NCI-H1105 (cell line): ENCODE results near the gene CEP55.
A peak's percentile ranks its signal among the peaks of the same experiment; 100 is the strongest.
"Not testable (repeated sequence)": the region's sequence is repeated elsewhere in the genome, so short reads cannot be mapped to it uniquely, and the experiment has no call there.

Experiments used
- DNase-seq: peaks from one replicate; lab custom pipeline; 2025; lab: John Stamatoyannopoulos, UW

The CEP55 gene

DNA sequence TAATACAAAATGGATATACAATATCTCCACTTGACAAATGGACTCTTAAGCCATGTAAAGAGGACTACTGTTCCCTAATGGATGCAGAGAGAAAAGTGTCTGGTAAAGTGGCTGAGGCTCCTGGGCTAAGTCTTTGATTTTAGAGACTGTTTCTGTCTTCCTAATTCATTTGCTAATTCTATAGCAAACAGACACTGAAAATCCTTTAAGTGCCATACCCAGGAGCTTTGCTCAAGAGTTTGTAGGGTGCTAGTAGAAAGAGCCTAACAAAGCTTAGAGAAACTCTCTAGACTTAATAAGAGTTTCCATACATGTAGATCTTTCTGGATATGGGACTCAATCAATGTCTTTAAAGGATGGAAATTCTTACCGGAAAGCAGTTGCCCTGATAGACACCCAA is 16.7 kb downstream of the CEP55 start:
- no peak for DNase-seq

DNA sequence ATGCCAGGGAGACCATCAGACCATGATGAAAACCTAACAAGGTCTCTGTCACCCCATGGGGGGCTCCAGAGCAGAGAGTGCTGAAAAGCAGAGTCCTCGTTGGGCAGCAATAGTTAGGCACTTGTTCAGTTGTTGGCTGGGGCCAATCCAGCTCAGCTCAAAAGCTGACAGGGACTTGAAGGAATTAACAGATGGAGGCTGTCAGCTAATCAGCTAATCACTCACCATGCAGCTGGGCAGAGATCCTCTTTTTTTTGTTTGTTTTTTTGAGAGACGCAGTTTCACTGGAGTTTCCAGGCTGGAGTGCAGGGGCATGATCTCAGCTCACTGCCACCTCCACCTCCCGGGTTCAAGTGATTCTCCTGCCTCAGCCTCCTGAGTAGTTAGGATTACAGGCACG is 18.1 kb downstream of the CEP55 start:
- DNase-seq: no peak

DNA sequence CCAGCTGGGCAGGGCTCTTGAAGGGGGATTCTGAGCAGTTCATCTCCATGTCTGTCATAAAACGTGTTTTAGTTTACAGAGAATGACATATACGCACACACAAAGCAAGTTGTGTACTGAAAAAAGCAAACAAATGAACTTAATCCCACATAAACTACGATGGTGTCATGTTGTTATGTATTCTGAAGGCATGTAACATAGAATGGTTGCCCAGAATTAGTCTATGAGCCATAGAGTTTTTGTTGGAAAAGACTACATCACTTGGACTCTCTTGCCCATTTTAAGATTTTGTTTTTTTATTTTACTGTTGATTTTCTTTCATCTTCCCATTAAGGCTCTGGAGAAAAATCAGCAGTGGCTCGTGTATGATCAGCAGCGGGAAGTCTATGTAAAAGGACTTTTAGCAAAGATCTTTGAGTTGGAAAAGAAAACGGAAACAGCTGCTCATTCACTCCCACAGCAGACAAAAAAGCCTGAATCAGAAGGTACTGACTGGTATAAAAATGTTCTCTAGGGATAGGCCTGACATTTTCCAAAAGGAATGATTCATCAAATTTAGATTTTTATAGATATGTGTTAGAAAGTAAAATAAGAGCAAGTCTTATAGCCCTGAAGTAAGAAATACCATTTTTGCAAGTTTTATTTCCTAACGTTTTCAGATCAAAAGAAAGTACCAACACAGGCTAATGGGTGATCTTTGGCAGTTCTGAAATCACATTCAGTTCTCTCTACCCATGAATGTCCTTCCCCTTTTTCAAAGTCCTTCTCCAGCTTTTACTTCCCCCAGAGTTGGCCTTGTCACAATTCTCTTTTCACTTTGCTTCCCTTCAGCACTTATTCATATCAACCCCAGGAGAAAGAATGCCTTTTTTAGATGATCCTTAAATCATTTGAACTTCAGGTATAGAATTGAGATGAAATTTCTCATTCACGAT is 18.9 kb downstream of the CEP55 start:
- DNase-seq: no peak

DNA sequence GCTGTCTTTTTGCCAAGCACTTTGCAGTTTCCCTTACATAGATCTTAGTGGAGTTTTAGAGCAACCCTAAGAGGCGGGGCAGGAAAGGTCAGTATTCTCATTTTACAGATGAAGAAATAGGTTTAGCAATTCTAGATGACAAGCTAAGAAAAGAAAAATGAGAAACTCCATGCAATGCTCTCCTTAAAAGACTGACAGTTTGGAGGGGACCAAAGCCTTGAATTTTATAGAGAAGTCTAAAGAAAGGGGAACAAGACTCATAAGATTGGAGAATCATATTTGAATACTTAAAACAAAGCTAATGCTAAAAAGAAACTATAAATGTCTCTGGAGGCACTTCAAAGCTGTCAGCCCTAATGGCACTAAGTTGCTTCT is 19.6 kb downstream of the CEP55 start:
- DNase-seq: no peak

DNA sequence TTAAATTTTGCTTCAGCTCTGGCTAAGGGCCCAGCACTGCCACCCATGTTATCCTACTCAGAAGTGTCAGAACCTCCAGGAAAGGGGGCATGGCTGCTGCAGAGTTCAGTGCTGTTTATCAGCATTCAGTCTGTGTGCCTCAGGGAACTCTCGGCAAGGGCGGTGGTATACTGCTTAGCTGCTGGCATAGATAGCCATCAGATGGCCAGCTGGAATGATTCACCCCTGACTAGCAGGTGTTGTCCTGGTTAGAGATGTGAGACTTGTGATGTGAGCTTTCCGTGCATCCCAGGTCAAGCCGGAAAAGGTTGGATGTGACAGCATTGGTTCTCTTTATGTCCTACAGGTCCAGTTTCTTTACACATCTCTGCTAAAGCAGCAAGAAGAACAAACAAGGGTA is 22.1 kb downstream of the CEP55 start:
- no peak for DNase-seq

DNA sequence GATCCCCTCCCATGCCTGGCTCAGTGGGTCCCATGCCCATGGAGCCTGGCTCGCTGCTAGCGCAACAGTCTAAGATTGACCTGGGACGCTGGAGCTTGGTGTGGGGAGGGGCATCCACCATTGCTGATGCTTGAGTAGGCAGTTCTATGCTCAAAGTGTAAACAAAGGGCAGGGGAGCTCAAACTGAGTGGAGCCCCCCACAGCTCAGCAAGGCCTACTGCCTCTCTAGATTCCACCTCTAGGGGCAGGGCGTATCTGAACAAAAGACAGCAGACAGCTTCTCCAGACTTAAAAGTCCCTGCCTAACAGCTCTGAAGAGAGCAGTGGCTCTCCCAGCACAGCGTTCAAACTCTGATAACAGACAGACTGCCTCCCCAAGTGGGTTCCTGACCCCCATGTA is 38.9 kb downstream of the CEP55 start:
- no peak for DNase-seq

DNA sequence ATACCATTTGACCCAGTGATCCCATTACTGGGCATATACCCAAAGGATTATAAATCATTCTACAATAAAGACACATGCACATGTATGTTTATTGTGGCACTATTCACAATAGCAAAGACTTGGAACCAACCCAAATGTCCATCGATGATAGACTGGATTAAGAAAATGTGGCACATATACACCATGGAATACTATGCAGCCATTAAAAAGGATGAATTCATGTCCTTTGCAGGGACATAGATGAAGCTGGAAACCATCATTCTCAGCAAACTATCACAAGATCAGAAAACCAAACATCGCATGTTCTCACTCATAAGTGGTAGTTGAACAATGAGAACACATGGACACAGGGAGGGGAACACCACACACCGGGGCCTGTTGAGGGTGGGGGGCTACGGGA is 44.5 kb downstream of the CEP55 start:
- not testable (repeated sequence) for DNase-seq

DNA sequence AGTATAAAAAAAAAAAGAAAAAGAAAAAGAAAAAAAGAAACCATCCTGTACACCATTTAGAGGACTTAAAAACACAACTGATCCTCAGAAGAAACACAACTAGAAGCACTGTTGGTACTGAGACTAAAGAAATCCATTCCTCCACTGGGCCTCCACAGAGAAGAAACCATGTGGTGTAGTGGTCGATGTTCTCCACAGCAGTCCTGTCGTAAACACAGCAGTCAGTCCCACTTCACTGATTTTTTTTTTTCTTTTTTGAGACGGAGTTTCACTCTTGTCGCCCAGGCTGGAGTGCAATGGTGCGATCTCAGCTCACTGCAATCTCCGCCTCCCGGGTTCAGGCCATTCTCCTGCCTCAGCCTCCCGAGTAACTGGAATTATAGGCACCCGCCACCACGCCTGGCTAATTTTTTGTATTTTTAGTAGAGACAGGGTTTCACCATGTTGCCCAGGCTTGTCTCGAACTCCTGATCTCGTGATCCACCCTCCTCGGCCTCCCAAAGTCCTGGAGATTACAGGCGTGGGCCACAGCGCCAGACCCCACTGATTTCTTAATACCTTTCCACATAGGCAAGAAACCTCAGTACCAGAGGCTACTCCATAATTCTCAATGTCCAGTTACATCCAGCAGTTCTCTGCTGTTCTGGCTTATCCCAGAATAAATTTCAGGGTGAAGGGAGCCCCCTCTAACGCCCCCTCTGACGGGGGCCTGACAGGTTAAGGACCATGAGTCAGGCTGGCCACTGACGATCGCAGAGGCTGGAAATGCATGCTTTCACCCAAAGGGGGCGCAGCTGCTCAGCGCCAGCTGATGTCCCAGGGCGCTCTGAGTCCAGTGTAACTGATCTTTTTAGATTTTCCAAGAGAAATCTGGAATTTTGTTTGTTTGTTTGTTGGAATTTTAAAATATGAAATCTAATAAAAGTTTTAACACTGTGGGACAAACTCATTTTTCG is 45.3 kb downstream of the CEP55 start:
- DNase-seq: no peak

DNA sequence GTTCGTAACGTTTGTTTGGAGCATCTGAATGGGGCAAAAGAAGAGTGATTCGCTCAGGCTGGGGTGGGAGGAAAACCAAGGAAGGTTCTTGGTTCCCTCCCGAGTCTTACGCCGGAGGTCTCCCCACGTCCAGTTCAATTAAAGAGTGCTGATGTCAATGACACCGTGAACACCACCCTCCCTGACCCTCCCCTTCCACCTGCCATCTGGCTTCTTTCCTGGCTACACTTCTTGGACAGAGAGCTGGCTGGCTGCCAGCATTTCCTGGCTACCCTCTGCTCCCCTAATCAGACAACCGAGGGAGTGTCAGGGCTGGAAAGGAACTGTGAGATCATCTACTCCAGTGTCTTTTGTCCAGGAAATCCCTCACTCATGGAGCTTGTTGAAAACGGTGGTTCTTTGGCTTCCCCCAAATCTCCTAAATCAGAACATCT is 46.0 kb downstream of the CEP55 start:
- DNase-seq: peak; percentile 58

DNA sequence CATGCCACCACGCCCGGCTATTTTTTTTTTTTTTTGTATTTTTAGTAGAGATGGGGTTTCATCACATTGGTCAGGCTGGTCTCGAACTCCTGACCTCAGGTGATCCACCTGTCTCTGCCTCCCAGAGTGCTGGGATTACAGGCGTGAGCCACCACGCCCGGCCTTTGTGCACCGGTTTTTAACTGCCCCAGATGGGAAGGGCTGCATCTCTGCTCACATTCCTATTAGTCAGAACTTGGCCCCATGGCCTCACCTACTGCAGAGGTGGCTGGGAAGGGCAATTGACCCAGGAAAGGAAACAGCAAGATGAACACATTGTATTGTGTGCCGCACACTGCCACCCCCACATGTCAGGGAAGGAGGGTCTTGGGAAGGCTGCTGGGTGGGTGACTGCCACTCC is 50.6 kb downstream of the CEP55 start:
- not testable (repeated sequence) for DNase-seq

DNA sequence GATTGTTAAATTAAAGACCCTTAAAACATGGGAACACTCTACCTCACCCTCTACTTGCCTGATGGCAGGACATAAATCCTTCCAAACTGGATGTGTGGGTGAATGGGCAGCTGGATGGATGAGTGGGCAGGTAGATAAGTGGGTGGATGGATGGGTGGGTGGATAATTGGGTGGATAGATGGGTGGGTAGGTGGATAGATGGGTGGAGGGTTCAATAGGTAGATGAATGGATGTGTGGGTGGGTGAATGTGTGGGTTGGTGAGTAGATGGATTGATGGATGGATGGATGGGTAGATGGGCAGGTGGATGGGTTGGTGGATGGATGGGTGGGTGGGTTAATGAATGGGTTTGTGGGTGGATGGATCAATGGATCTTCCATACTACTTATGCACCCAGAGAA is 51.1 kb downstream of the CEP55 start:
- DNase-seq: no peak

DNA sequence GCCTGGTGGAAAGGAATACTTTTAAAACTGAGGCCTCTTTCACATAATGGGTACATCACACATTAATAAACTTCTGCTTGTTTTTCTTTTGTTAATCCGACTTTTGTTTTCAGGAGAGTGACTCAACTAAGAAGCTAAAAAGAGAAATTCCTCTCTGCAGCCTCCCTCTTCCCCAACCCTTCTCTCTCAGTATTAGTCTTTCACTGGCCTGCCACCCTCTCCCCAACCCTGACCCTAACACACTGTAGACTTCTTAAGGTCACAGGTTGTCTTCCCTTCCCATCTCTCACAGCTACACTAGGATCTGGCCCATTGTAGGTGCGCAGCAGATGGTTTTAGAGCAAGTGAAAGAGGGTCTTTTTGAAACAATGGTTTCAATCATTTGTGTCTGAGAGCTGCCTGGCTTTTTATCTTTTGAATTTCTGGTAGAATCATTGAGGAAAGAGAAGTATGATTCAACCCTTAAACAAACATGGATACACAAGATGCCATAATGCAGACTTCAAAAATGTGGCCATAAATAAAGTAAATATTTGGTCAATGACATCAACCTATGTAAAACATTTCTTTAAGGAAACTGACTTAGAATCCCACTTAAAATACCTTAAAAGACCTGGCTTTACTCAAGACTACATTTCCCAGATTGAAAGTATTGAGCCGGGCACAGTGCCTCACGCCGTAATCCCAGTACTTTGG is 52.1 kb downstream of the CEP55 start:
- no peak for DNase-seq

DNA sequence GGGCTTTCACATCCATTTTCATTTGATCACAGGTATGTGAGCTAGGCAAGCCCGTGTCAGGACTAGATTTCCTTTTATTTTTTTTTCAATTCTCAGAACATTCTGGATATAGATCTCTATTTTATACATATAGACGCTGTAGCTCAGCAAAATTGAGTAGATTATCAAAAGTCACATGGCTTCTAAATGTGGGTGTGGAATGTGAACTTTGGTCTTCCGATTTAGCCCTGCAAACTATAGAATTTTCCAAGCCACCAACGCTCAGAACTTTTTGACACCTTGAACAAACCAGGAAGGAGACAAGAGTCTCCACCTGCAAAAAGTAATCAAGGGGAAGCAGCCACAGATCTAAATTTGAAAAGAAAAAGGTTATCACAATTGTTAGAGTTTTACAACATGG is 54.2 kb downstream of the CEP55 start:
- DNase-seq: no peak

DNA sequence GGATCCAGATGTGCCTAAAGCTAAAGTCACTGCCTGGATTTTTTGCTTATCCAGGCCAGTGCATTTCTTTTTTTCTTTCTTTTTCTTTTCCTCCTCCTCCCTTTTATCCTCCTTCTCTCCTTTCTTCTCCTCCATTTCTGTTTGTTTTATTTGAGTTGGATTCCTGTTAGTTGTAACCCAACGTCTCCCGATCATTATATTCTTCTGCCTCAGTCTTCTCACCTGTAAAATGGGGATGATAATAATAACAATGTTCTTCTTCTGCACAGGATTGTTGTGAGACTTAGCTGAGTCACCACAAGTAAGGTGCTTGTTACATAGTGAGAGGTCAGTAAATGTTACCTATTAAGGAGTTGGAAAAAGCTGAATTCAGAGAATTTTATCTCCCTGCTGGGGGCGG is 56.4 kb downstream of the CEP55 start:
- DNase-seq: no peak

DNA sequence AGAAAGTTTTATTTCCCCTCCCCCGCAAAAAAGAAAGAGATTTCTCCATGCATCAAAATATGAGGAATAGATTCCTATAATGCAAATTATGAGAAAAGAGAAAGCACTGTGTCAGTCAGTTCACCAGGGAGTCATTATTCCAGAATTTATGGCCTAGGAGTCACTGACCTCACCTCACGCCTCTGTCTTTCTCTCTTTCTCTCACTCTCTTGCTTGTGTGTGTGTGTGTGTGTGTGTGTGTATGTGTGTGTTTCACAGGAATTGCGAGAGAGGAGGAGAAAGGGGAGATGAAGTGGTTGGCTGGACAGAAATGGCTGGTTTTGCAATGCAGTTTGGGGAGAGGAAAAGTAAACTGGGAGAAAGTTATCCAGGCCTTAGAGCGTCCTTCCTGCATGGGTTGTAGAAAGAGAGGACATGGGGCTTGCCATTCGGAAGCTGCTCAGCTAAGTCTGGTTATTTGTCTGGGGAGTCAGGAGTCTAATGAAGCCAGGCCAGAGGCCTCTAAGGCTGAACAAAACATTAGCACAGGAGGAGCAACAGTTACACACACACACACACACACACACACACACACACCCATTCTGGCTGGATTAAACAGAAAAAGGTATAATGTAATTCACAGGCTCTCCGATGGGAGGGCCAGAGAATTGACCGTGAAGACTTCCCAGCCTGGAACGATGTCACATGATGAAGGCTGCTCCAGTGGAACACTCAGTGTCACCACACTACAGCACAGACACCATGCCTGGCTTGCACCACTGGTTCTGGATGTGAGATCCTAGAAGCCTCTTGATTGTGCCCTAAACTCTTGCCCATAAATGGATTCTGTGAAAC is 57.3 kb downstream of the CEP55 start:
- DNase-seq: no peak

DNA sequence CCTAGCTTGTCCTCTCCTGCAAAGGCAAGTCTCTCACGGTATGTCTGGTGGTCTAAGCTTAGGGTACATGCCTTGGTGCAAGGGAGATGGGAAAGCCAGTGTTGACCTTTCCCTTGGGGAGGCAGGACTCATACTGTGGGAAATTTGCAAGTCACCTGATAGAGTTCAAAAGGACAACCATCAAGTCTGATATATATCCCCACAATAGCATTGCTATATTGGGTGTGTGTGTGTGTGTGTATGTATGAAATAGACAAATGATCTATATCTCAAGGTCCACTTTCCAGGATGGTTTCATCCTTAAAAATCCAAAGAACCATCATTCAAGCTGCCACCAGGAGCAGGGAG is 57.9 kb downstream of the CEP55 start:
- no peak for DNase-seq

DNA sequence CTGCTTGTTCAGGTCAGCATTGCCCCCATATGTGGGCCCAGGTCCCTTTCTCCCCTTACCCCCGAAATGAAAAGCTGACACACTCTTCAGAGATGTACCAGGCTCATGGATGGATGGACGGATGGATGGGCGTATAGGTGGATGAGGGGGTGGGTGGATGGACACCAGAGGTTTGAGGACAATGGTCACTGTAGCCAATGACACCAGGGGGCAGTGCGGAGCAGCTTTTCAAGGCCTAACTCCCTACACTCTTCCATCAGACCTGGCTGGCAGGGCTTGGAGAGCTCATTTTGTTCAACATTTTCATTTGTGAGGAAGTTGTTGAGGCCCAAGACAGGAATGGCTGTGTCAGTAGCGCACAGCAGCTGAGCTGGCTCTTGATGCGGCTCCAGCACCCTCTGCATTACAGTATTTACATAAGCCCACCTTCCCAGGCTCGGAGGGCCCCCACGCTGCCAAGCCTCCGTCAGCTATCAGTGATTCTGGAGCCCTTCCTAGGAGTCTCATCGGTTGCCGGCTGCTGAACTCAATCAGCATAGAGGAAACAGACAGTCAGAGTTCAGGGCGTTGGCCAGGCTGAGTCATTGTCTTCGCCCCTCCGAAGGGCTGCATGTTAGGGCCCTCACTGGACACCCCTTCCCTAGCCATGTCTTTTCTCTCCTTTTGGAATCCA is 58.5 kb downstream of the CEP55 start:
- peak; percentile 26 for DNase-seq

DNA sequence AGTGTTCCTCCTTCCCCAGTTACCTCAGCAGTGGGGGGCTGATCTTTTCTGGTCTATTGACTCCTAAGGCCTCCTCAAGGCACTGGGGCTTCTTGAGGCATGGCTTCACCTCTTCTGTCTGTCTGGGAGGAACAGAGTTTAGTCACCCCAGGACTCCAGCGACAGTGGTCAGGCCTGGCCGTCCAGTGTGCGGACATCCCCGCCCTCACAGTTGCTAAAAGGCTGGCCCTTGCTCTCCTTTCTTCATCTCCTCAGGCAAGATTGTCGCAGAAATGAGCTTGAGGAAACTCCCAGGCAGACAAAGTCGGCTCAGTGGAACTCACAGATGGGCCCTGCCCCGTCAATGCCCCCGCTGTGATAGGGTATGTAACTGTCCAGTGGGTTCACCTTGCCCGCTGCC is 63.1 kb downstream of the CEP55 start:
- no peak for DNase-seq

DNA sequence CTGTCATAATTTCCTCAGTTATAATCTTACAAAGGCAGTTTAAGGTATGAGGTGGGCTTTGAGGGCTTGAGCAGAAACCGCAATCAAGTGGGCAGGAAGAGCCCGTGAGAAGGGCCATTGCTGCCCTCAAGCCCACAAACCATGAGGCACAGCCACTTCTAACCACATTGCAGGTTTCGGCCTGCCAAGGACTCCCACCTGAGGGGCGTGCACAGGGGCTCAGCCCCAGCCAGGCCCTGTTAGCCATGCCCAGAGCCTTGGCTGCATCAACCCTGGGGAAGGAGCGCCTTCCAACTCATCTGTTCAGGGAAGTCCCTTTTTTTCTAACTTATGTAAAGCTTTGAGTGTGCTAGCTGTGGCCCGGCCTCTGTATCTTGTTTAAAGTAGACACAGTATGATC is 64.1 kb downstream of the CEP55 start:
- no peak for DNase-seq

DNA sequence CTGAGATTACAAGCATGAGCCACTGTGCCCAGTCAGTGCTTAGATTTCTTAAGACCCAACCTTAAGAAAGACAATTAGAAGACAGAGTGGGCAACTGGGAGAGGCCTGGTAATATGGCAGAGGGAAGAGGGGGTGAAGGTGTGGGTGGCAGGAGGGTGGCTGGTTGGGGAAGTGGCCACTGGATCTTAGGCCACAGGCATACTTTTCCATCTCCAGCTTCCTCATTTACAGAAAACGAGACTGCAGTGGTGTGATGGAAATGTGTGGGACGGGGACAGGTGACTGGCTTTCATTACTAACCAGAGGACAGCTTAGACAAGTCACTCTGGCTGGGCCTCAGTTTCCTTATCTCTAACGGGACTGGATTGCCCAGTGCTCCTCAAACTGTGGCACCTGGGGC is 69.0 kb downstream of the CEP55 start:
- DNase-seq: no peak
